Measurements from ENCODE around the gene ADGRF5.

Gene ADGRF5, protein sequence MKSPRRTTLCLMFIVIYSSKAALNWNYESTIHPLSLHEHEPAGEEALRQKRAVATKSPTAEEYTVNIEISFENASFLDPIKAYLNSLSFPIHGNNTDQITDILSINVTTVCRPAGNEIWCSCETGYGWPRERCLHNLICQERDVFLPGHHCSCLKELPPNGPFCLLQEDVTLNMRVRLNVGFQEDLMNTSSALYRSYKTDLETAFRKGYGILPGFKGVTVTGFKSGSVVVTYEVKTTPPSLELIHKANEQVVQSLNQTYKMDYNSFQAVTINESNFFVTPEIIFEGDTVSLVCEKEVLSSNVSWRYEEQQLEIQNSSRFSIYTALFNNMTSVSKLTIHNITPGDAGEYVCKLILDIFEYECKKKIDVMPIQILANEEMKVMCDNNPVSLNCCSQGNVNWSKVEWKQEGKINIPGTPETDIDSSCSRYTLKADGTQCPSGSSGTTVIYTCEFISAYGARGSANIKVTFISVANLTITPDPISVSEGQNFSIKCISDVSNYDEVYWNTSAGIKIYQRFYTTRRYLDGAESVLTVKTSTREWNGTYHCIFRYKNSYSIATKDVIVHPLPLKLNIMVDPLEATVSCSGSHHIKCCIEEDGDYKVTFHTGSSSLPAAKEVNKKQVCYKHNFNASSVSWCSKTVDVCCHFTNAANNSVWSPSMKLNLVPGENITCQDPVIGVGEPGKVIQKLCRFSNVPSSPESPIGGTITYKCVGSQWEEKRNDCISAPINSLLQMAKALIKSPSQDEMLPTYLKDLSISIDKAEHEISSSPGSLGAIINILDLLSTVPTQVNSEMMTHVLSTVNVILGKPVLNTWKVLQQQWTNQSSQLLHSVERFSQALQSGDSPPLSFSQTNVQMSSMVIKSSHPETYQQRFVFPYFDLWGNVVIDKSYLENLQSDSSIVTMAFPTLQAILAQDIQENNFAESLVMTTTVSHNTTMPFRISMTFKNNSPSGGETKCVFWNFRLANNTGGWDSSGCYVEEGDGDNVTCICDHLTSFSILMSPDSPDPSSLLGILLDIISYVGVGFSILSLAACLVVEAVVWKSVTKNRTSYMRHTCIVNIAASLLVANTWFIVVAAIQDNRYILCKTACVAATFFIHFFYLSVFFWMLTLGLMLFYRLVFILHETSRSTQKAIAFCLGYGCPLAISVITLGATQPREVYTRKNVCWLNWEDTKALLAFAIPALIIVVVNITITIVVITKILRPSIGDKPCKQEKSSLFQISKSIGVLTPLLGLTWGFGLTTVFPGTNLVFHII (N-terminal part only)

DNA sequence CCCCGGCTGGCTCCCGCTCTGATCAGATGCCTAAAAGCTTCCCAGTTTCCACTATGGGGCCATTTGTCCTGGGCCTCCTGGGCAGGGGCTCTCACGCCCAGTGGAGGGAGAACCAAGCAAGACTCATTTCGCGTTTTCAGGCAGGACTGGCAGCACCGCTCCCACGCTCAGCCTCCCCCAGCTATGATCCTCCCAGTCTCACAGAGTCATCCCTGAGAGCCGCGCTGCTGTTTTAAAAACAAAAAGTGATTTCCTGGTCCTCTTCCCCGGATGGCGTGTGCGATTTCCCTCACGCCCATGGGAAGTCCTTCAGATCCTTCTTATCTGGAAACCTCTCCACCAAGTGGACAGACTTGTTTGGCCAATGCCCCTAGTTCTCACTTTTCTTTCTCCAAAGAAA is at the start of gene ADGRF5:
ADGRF5 (minus strand) TSS at position 208 of the 400 bp plus-strand sequence. CDS start 15,176 bp downstream, outside the sequence.
- DNase-seq (ENCODE audit: low spot score), result no peak

GRCh38 chr6:46969206-46969605 is 47.5 kb upstream of the ADGRF5 start:
- DNase-seq (ENCODE audit: low spot score), result no peak

DNA sequence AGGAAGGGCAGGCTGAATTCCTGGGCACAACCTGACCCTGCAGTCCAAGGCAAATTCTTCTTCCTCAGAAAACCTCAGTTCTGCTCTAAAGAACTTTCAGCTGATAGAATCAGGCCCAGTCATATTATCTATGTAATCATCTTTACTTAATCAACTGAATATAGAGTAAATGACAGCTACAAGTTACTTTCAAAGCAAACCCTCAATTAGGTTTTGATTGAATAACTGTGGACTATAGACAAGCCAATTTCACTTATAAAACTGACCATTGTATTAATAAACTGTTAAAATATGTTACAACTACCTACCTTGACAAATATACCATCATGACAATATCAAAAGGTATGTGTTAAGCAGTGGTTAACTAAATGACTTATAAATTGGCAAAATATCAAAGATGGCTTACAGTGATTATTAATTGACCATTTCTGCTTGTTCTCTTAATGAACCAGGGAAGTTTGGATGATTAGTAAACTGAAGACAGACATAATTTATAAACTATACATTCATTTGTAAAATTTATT is 46.1 kb upstream of the ADGRF5 start:
- DNase-seq (ENCODE audit: low spot score), result no peak

DNA sequence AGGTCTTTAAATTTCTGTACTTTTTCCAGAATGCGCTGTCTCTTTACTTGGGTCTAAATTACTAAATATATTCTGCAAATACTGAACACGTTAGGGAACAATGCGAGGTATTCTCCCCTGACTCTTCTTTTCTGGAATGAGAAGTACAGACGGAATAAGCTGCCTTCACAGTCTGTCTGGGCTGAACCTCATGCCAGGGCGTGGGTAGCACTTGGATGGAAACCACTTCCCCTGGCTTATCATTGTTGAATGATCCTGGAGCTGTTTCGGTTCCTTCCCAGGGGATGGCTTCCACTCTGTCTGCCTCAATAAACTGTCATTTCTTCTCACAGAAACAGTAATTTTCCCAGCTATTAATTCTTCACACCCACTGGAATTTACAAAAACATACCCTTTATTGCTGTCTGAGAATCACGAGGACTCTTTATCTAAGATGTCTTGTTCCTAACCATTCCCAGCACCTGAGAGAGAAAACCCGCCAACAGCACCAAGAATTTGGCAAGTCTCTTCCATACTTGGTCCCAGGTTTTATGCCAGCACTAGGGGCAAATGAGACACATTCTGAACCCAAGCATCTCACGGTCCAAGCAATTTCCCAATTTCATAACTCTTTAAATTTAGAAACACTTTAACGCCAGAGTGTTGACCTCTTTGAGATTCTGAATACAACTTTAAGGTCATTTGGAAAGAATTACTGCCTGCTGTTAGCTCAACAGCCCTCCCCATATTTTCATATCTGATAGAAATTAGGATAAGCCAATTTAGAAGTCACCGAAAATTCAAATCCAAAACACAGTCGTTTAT is 43.2 kb upstream of the ADGRF5 start:
- no peak for DNase-seq (ENCODE audit: low spot score)

GRCh38 chr6:46963626-46964025 is 41.9 kb upstream of the ADGRF5 start:
- DNase-seq (ENCODE audit: low spot score), result no peak

- DNase-seq (ENCODE audit: low spot score), result no peak
These were observed 41.3 kb upstream of the ADGRF5 start for GRCh38 chr6:46963039-46963438.

- no peak for DNase-seq (ENCODE audit: low spot score)
These were observed 40.0 kb upstream of the ADGRF5 start for GRCh38 chr6:46961711-46962110.

DNA sequence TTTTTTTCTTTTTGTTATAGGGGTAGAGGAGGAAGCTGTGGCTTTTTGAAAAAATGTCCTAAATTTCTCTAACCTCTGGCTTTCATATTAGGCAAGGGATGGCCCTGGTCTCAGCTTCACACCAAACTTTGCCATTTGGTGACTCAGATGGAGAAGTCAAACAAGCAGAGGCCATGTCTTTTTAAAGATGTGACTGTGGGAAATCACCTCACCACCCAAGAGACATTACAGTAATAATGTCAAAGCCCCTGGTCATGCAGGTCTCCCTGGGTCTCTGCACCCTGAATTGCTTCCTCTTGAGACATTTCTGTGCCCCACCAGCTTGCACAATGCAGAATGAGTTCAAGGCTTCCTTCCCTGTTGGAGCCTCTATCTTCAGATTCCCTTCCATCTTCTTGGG is 39.5 kb upstream of the ADGRF5 start:
- no peak for DNase-seq (ENCODE audit: low spot score)

GRCh38 chr6:46959419-46959818 is 37.7 kb upstream of the ADGRF5 start:
- no peak for DNase-seq (ENCODE audit: low spot score)

DNA sequence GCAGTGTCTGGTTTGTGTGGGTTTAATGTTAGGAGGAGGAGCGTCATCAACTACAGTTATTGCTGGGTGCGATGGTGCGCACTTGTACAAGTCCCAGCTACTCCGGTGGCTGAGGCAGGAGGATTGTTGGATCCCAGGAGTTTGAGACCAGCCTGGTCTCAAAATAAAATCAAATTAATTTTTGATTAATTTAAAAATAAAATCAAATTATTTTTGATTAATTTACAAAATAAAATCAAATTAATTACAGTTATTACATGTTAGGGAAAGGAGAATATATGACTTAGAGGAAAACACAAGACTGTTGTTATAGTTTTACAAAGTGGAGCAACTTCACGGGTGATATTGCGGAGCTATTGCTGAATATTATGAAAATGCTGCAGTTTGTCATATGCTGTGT is 34.7 kb upstream of the ADGRF5 start:
- no peak for DNase-seq (ENCODE audit: low spot score)

DNA sequence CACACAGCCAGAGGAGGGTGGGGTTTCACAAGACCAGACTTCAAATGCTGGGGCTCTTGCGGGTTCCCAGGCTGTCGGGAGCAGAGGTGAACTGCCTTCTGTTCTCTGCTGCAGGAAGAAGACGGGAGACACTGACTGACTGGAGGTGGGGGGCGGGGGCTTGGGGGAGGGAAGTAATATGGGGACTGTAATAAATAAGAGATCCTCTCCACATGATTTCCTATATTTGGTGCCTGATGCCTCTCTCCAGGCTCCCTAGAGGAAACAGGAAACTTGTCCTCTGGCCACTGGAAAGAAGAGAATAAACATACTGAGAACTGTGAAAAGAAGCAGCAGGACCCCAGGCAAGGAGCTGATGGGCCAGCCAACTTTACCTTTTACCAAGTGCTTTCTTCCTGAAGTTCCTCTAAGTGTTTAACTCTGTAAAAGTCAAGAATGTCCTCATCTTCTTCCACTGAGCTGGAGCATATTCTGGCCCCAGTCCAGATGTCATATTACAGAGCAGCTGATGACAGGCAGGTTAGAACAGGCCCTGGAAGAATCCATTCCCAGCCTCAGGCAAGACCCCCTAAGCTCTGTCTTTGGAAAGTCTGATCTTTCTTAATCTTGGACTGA is 33.2 kb upstream of the ADGRF5 start:
- no peak for DNase-seq (ENCODE audit: low spot score)

DNA sequence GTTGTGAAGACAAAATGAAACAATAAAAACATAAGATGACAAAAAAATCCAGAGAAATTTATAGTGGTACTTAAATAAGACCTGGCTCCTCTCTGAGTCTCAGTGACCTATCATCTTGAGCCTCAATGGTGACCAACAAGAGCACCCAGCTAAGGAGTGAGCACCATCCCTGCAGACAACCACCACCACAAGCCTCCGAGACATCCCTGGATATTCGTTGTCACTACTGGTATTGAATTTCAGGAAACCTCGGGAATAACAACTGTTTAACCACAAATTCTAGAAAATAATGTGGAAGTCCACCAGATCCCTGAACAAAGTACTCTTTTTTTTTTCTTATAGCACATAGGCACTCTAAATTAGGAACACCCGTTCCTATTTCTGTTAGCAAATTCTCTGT is 32.2 kb upstream of the ADGRF5 start:
- DNase-seq (ENCODE audit: low spot score), result no peak

DNA sequence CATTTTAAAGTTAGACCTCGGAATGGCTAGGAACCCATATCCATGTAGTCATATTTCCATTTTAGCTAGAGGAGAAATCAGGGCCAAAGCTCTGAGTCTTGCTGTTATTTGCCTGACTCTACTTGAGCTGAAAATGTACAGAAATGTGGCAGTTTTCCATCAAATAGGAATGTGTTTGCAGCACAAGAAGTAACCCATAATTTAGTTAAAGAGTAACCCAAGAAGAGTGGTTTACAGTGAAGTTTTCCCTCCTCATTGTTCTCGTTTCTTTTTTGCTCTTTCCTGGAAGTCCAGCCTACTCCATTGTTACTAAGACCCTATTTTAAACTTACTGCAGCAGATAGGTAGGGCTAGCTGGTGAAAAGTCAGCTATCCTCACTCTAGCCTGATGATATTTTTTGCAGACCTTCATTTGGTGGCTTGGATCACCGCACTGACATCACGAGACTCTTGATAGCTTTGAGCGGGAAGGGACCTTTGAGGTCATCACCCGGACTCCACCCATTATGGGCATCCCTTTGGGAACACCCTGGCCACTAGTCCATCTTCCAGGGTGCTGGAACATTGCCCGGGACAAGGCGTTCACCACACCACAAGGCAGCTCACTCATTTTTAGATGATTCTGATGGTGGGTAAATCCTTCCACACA is 28.0 kb upstream of the ADGRF5 start:
- DNase-seq (ENCODE audit: low spot score), result no peak

DNA sequence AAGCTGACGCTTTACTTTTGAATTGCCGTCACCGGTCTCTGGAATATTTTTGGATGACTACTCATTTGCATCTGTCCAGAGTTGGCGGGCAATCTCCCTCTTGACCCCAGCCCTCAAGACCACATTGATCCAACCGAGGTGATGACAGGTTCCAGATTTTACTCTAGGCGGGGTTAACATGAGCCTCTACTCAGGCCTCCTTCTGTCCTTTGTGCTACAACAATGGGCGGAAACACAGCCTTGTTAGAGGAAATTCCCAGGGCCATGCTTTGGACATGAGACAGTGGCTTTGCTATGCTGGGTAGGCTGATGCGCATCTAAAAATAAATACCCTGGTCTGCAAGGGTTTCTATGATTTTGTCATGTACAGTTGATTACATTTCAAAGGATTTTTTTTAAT is 27.0 kb upstream of the ADGRF5 start:
- no peak for DNase-seq (ENCODE audit: low spot score)

GRCh38 chr6:46947497-46947896 is 25.8 kb upstream of the ADGRF5 start:
- no peak for DNase-seq (ENCODE audit: low spot score)

DNA sequence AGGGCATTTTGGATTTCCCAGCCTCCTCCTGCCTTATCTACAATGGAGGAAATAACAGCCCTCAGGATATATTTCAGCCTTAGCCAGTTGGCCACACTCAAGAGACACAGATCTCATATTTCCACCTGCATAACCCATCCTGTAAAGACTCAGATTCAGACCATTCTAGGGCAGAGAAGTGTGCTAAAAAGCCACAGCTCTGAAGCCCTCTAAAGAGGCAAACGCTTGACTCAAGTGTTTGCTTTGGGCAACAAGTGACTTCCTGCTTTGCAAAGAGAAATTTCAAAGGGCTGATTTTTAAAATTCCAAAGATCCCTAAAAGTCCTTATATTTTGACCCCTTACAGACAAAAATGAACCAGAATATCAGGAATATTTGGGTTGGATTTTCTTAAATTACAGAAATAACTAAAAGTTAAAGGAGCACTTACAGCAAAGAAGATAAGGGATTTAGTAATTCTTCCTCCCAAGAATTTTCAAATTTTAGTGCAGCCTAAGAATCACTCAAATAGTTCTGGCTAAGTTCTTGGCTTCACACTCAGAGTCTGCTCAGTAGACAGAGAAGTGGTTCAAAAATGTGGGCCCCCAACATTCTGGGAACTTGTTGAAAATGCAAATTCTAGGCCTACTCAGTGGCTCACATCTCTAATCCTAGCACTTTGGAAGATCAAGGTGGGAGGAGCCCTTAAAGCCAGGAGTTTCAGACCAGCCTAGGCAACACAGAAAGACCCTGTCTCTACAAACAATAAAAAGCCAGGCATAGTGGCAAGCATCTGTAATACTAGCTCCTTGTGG is 18.9 kb upstream of the ADGRF5 start:
- DNase-seq (ENCODE audit: low spot score), result no peak

DNA sequence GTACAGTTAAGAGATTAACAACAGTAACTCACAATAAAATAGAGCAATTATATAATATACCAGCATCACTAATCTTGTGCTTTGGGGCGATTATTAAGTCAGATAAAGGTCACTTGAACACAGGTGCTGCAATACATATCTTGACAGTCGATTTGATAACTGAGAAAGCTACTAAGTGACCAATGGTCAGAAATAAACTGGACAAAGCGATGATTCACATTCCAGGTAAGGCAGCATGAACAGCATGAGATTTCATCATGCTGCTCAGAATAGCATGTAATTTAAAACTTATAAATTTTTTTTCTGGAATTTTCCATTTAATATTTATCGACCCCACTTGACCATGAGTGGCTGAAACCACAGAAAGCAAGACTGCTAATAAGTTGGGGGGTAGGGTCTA is 15.9 kb upstream of the ADGRF5 start:
- DNase-seq (ENCODE audit: low spot score), result no peak

DNA sequence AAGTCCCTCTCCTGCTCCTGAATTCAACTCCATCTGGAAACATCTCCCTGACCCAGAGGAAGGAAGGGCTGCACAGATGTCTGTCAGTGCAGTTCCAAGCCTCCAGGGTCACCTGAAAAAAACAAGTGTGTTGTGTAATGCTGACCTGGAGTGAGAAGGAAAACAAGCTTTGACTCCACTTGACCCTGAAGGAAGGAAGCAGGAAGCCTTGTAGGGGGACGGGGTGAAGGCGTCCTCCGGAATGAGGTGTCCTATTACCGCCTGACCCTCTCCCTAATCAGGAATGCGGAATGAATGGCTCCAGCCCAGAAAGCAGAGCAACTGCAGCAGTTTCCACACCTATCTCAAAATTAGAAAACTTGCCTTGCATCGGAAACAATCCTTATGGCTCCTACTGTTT is 13.9 kb upstream of the ADGRF5 start:
- DNase-seq (ENCODE audit: low spot score), result no peak

- DNase-seq (ENCODE audit: low spot score), result no peak
These were observed 12.0 kb upstream of the ADGRF5 start for GRCh38 chr6:46933751-46934150.

All from RKO (cell line).